Inflammatory macrophage treated with lipopolysaccharide for 1 hour (primary cell): ENCODE measurements around the gene ECHS1.
A peak's percentile ranks its signal among the peaks of the same experiment; 100 is the strongest.
"Not testable (repeated sequence)": the region's sequence is repeated elsewhere in the genome, so short reads cannot be mapped to it uniquely, and the experiment has no call there.

ENCODE experiments used
- DNase-seq, 2 donors: peaks; one replicate each; pipeline ENCODE4 v3.0.0-alpha.2; 2020 to 2022

Gene ECHS1

DNA sequence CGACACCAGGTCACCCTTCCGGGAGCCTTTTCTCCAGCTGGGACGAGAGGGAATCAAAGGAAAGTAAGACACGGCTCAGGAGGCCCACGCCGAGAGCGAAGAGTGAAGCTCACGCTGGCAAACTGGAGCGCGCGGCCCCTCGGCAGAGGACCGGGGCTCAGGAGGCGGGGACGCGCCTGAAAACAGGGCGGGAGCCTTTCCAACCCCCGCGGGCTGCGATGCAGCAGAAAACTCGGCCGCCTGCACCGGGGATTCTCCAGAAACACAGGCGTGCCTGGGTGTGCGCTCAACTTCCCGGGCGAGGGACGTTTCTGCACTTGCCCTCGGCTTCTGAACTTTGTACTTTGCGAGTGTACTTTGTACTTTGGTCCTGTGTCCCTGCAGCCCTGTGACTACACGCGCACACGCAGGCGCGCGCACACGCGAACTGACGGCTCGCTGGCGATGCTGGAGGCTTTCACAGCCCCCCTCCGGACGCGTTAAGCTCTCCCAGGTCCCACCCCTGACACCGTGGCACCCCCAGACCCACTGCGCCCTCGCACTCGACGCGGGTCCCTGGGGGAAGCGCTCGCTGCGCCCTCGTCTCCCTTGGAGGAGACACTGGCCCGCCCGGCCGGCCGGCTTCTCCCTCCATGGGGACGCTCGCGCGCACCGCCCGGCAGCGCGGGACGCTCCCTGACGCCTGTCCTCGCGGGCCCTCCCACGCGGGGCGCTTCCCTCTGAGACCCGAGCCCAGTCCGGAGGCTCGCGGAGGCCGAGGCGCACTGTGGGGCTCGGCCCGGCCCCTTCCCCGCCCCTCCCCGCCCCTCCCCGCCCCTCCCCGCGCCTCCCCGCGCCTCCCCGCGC, 5.3 kb upstream of the ECHS1 start:
- peak; percentile 70 to 87 for DNase-seq

DNA sequence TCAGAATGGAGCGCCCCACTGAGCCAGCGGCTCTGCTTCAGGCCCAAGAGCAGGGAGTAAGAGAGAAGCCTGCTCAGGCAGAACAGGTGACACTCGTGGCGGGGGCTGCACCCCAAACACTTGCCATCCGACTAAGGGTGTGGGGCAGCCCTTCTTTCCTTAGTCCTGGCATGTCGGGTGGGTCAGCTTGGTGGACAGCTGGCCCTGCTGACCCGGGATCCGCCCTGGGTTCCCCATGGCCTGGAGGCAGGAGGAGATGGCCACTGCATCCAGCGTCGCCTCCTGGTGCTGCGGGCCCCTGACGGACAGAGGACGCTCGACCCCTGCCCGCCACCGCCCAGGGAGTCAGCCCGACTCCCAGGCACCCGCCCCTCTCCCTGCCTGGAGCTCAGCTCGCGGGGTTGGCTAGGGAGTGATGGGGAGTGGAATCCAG, 4.7 kb upstream of the ECHS1 start:
- no peak for DNase-seq

DNA sequence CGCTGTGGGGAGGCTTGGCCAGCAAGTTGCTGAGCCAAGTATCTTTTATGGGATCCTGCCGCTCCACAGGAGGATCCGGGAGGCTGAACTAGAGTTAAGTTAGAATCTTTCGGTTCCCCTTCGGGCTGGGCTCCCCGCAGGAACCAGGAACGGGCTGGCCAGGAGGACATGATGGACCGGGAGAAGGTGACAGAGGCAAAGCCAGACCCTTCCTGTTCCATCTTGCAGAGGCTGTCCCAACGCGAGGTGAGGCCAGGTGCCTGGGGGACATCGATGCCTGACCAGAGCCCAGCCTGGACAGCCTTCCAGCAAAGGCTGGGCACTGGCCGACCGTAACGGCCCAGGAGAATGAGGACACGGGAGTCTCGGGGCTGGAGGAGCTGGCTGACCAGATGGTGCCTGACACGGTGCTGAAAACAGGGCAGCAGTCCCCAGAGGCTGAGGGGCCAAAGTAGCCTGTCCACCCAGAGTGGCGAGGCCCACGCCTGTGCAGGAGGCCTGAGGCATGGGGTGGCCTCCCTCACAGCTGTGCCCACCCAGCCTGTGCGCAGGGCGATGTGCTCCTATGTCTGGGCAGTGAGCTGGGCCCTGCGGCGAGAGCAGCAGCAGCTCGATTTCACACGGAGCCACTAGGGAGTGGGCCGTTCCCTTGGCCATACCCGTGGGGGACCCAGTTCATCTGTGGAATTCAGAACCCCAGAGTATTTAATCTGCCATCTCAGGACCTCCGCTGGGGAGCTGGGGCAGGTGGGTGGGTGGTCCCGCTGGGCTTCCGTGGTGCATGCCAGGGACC, 4.1 kb upstream of the ECHS1 start:
- no peak for DNase-seq

DNA sequence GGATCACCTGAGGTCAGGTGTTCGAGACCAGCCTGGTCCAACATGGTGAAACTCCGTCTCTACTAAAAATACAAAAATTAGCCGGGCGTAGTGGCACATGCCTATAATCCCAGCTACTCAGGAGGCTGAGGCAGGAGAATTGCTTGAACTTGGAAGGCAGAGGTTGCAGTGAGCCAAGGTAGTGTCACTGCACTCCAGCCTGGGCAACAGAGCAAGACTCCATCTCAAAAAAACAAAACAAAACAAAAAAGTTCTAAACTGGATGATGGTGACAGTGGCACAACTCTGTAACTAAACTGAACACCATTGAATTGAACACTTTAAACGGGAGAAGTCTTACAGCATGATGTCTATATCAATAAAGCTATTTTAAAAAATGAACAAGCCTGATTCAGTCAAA, 3.0 kb upstream of the ECHS1 start:
- not testable (repeated sequence) for DNase-seq

DNA sequence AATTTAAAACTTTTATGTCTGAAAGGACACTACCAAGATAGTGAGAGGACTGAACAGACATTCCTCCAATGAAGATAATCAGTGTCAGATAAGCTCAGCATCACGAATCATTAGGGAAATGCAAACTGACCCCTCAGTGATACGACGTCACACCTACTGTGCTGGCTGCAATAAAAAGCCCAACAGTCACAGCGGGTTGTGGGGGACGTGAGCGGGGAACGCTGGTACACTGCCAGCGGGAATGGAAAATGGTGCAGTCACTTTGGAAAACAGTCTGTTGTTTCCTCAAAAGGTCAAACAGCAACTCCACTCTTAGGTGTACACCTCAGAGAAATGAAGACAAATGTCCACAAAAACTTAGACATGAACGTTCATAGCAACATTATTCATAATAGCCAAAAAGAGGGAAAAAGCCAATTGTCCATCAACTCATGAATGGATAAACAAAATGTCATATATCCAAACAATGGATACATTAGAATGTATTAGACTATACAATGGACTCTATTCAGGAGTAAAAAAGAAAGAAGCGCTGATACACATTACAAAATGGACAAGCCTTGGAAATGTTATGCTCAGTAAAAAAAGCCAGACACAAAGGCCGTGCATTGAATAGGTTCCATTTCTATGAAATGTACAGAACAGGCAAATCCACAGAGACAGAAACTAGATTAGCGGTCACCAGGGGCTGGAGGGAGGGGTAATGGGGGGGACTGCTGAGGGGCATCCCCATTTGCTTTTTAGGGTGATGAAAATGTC, 2.4 kb upstream of the ECHS1 start:
- DNase-seq = no peak

DNA sequence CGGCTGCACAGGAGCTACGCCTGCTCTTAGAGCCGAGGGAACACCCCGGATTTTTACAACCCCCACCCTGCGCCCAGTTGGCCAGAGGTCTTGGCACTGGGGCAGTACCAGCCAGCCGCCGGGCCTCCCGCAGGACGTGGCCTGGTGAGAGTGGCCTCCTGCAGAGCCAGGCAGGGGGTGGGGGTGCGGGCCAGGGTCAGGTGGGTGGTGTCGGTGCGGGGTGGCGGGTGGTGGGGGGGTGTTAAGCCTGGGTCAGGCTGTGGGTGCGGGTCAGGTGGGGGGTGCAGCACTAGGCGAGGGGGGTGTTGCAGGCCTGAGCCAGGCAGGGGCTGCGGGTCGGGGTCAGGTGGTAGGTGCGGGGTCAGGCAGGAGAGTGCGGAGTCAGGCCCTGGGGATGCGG, 647 bp downstream of the ECHS1 start:
- DNase-seq = no peak

DNA sequence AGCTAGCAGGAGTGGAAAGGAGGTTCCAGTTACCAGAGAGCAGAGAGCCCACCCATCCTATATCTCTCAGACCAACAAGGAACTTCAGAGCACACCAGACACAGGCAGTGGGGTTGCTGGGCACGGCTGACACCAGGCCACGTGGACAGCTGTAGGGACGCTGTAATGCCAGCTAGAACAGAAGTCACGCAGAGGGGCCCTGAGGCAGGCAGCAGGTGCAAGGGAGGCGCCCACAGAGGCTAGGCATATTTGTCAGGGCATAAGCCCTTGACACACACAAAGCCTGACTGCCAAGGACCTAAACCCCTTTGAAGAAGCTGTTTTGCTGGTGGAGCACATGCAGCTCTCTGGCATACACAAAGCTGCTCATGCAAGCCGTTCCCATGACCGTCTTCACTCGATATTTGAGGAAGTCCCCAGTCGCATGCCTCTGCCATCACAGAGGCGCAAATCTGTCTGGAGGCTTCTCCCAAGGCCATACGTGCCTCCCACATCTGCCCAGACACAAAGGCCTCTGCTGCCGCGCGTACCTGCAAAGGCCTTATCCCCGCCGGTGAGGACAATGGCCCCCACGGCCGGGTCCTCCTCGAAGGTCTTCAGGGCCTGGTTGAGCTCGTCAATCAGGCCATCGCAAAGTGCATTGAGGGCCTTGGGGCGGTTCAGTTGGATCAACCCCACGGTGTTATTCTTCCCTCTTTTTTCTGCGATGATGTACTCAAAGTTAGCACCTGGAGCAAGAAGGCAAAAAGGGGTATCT, 2.9 kb downstream of the ECHS1 start:
- DNase-seq = no peak

DNA sequence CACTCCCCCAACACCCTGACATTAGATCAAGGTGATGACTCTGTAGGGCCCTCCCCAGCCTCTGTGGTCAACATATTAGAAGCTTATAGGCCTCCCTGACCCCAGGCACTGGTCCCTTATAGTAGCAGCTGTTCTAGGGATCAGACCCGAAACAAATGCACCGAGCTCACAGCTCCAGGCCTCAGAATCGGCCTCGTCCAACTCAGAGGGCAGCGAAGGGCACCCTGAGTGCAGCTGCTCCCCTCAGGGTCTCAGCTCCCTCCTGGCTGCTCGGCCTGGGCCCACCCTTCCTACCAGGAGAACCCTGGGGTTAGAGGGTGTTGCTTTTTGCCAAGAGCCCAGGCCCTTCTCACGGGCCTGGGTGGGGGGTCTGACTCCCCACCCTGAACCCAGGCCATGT, 5.0 kb downstream of the ECHS1 start:
- DNase-seq = no peak

DNA sequence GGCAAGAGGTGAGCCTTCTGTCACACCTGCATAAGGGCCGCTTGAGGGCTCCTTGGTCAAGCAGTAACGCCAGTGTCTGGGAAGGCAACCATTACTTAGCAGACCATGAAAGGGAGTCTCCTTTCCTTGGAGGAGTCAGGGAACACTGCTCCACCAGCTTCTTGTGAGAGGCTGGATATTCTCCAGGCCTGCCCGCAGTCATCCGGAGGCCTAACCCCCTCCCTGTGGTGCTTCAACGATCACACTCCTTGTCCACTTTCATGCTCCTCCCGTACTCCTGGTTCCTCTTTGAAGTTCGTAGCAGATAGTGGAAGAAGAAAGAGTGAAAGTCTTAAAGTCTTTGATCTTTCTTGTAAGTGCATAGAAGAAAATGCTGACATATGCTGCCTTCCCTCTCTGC, 5.7 kb downstream of the ECHS1 start:
- not testable (repeated sequence) for DNase-seq

DNA sequence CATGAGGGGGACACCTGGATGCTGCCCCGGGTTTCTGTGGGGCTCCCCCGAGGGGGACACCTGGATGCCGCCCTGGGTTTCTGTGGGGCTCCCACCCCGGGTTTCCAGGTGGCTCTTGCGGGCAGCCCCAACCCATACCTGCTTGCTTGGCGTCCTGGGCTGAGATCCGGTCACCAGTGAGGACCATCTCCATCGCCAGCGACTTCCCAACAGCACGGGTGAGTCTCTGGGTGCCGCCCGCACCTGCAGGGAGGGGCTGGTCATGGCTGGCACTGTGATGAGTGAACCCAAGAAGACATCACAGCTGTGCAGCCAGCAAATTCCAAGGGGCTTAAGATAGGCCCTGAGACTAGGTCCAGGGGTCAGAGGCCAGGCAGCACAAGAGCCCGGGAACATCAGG, 6.4 kb downstream of the ECHS1 start:
- DNase-seq = no peak

DNA sequence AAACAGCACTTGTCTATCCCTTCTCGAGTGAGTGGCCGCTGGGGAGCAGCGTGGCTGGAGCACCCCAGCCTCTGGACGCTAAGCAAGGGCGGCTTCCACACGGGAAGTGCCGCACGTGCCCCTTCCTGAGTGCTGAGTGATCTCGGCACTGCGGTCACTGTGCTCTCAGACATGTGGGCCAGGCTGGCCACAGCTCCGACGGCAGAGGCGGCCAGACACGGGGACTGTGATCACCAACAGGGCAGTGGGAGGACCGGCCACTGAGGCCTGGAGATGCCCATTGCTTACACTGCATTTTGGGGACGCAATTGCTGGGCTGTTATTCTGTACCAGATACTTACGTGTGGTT, 7.0 kb downstream of the ECHS1 start:
- DNase-seq = no peak

DNA sequence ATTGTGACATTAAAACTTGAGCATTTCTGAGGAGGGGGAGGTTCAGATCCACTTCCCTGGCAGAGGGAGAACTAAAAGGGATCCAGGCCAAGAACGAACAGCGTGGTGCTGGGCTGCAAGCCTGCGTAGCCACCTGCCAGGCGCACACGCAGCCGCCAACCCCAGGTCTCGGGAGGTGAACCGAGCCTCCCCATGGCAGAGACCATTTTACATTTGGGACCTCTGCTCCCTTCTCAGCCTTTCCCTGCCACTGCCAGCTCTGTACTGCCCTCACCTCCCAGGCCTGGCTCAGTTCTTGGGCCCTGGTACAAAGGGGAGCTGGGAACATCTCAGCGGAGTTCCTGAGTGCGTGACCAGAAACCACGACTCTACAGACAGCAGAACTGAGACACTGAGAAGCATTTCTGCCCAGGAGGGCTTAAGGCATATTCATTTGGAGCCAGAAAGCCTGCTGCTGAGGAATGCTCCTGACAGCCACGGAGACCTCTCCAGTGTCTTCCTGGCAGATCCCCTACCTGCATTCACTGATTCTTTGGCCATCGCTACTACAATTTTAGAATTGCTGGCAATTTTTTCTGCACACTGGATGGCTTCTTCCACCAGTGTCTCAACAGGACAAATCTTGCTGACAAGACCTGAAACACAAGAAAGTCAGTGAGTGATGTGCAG, 7.6 kb downstream of the ECHS1 start:
- DNase-seq = no peak

DNA sequence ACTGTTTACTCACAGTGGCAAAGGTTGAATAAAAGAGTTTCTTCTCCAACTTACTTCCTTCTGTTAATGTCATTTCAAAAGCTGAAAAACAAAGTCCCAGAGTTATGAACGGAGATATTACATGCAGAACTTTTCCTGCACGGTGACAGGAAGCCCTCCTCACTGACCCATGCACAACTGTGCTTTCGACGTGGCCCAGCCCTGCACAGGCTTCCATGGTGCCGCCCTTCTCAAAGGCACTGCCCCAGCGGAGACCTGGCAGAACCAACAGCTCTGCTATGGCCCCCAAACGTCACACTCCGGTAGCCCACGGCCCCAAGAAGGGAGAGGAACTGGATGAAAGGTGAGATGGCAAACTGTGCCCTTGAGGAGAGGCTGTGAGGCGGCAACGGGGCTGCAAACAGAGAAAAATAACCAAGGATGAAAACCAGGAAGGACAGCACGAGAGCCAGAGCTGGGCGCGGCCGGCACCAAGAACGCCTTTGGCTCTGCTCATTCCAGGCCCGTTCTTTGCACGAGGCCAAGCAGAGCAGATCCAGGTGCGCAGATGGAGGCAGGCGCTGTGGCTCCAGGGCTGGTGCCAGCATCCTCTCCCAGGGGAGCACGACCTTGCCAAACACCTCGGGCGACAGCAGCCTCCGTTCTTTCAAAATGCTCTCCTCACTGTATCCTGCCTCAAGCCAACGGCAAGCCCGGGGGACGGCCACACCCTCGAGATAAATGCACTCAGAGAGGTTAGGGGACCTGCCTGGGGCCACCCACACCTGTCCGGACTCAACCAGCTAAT, 8.3 kb downstream of the ECHS1 start:
- DNase-seq = no peak

DNA sequence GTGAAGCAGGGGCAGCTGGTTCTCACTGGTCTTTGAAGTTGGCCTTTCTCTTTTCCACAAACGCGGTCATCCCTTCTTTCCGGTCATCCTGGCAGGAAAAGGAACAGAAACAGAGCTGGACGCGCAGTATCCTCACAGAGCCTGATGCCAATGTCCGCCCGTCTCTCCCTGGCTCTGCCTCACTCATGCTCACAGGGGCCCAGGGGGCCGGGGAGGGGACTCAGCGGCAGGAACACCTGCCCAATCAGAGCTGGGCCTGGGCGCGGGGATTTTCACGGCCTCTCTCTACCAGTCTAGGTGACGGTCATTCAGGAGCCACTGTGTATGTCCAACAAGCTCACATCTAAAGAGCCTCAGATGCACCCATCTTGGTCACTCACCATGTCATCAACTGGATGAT, 10.3 kb downstream of the ECHS1 start:
- DNase-seq = no peak

DNA sequence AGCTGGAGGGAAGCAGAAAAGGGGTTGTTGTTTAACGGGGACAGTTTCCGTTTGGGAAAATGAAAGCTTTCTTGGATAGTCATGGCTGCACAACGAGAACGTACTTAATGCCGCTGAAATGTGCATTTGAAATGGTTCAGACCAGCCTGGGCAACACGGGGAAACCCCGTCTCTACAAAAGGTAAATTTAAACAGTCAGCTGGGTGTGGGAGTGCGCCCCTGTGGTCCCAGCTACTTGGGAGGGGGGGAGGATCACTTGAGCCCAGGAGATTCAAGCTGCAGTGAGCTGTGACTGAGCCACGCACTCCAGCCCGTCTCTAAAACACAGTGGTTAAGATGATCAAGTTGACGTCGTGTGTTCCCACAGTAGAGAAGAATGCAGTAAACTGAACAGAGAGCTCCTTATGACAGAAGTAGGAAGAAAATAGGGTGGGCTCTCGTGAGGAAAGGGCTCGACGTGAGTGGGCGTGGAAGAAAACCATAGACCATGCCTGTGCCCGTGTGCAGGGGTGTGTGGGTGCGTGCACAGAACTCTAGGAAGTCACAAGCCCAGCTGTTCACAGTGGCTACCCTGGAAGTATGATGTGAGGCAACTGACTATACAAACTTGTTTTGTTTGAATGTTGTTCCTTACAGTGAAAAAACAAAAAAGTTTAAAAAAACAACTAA, 11.2 kb downstream of the ECHS1 start:
- DNase-seq = no peak

DNA sequence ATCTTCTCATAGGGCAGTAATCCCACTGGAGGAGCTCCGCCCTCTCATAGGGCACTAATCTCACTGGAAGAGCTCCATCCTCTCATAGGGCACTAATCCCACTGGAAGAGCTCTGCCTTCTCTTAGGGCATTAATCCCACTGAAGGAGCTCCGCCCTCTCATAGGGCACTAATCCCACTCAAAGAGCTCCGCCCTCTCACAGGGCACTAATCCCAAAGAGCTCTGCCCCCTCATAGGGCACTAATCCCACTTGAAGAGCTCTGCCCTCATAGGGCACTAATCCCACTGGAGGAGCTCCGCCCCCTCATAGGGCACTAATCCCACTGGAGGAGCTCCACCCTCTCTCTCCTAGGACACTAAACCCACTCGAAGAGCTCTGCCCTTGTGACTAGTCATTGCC, 11.9 kb downstream of the ECHS1 start:
- DNase-seq = no peak

DNA sequence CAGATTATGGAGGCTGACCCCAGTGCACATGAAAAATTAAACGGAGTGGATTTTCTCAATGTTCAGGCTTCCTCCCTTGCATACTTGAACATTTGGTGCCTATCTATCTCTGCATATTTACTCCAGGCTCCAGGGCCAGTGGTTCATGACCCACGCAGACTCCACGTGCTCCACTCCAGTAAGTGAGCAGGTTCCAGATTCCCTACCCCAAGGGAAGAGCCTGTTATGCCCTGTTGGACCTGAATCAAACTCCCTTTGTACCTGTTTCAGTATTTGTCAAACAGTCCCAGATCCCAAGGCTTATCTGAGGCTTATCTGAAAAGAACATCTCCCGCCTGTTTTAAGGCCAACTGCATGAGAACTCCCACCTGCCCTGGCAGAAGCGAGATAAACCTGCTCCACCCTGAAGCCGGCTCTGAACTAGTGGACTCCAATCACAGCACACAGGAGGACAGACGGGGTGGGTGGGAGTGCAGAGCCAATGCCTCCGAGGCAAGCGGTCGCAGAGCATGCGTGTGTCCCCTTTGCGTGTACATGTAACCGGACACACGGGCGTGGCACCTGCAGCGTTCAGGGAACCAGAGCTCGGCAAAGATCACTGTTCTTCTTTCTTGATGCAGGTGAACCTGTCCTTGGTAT, 13.1 kb downstream of the ECHS1 start:
- no peak for DNase-seq

DNA sequence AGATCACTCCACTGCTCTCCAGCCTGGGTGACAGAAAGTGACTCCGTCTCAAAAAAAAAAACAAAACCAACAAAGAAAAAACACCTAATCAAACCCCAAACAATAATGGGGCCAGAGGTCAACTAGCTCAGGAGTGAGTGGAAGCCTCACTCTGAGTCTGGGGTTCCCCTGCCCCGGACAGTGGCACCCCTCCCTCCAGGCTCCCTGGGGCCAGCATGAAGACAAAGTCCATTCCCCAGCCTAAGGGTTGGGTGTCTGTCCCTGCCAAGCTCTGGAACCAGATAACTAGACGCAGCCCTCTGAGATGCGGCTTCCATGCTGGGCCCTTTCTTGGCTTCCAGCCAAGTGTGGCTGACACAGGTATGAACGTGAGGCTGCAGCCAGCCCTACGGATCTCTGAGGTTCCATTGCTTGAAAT, 13.6 kb downstream of the ECHS1 start:
- no peak for DNase-seq

DNA sequence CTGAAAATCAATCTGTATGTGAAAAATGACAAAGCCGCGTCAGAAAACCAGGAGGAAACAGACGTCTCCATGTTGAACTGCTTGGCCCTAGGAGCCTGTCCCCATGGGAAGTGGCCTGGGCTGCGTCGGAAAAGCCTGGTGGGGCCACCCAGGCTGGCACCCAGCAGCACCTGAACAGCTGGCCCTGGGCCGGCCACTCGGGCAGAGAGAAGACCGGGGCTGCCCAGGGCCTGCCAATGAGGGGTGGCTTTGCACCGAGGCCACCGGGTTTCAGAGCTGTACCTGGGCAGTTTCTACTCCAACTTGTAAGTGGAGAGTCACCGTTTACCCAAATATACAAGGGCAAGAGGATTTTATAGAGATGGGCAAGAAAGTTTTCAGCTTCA, 14.2 kb downstream of the ECHS1 start:
- DNase-seq = no peak

DNA sequence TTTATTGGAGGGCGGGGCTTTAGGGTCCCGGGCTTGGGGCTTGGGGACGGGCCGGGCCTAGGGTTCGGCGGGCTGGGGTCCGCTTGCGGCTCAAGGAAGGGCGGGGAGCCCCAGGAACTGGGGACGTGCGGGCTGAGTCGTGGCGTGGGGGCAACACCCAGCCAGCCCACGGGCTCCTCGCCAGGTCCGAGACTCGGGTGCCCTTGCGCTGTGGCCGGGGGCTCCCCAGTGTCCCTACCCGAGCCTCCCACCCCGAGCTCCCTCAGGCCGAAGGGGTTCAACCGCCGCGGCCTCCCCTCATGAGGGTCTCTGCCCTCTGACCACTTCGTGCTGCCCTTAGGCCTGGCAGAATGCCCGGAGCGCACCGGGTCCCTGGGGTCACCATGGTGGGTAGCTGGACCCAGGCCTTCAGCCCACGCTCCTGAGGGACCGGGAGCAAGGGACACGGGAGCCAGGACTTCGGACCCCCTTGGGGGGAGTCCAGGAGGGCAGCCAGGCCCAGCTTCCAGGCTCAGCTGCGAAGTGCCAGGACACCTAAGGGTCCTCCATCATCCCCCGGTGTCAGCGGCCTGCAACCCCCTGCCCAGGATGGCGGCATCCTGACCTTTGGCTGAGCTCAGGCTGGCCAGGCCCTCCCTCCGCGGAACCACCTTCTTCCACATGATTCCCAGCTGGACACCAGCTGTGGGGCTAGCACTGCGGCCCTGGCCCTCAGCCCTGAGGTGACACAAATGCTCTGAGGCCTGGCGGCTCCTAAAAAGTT, 14.8 kb downstream of the ECHS1 start:
- DNase-seq = no peak
